PFSK-1 (cell line): ENCODE results near the gene NR5A1. TPM values are rescaled to one million over a fixed set of nuclear protein-coding genes. Genes with fewer than 3 reads are reported as not detected.

Experiments used
- FOXP2 ChIP-seq: optimal IDR thresholded peaks from 2 replicates; pipeline ENCODE3; 2011; ENCODE audit warnings: borderline replicate concordance, control low read depth, inconsistent platforms; ENCODE audit not compliant: insufficient read depth; ENCODE audit errors: extremely low read length, extremely low read depth
- POLR2AphosphoS5 ChIP-seq: IDR thresholded peaks from 2 replicates; pipeline ENCODE4 v1.6.1; 2012; ENCODE audit warnings: low read depth, mild to moderate bottlenecking, control low read depth, low read length, moderate library complexity
- REST ChIP-seq, 2 experiments: IDR thresholded peaks; 2 replicates each; pipeline versions ENCODE4 v1.6.1 to v1.8.0; 2011 to 2012; ENCODE audit warnings: low read depth in 2 of 2, low read length in 2 of 2, control low read depth in 1 of 2, inconsistent platforms in 1 of 2, mild to moderate bottlenecking in 1 of 2, moderate library complexity in 1 of 2; ENCODE audit not compliant: insufficient read depth in 1 of 2
- SIN3A ChIP-seq: IDR thresholded peaks from 2 replicates; pipeline ENCODE4 v1.6.1; 2012; ENCODE audit warnings: mild to moderate bottlenecking, low read length, moderate library complexity, borderline replicate concordance; ENCODE audit not compliant: insufficient read depth
- TAF1 ChIP-seq: IDR thresholded peaks from 2 replicates; pipeline ENCODE4 v1.6.1; 2012; ENCODE audit warnings: low read length, control low read depth, borderline replicate concordance; ENCODE audit not compliant: insufficient read depth
- polyA plus RNA-seq: library from polyadenylated mRNA; unstranded; fragments of >200 nt; gene quantifications from one replicate; pipeline ENCODE4 v1.2.1, GENCODE V29; 2012; ENCODE audit warnings: low read depth, missing spikeins; ENCODE audit not compliant: insufficient read length

NR5A1 gene
- polyA plus RNA-seq: not detected

DNA sequence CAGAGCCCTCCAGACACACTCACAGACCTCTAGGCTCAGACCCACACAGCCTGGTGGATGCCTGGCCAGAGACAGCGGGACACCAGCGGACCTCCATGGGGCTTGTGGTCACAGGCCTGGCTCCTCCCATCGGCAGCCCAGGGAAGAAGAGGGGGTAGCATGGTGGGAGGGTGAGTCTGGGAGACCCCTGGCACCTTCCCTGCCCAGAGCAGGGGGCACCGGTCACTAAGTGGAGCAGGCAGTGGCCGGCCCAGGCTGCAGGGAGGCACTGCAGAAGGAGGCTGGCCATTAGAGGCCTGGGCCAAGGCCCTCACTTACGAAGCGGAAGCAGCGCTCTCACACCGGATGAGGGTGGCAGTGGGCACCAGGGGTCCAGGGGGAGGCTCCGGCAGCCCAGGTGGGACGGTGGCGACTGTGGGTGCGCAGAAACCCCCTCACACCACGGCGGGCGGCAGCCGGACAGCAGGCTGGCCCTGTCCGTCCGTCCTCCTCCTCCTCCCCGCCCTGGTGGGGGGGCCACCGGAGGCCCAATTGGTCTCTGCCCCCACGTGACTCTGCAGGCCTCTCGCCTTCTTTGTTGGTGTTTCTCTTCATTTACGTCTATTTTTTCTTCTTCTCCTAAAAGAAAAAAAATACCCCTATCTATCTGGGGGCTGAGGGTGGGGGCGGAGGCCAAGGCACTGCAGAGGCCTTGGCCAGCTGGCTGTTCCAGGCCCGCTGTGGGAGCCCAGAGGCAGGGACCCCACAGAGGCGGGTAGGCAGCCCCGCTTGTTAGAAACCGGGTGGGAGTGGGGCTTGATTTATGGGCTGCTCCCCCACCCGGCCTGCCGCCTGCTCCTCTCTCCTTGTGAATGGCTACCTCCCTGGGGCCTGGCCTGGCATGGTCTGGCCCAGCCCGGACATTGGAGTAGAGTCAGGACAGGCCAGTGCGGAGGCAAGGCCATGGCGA lies at the start of gene NR5A1:
TSS of gene NR5A1 (minus strand) at position 469 of the 949 bp plus-strand sequence. CDS start 4,004 bp downstream, outside the sequence.
- no peak for TF ChIP-seq POLR2AphosphoS5

DNA sequence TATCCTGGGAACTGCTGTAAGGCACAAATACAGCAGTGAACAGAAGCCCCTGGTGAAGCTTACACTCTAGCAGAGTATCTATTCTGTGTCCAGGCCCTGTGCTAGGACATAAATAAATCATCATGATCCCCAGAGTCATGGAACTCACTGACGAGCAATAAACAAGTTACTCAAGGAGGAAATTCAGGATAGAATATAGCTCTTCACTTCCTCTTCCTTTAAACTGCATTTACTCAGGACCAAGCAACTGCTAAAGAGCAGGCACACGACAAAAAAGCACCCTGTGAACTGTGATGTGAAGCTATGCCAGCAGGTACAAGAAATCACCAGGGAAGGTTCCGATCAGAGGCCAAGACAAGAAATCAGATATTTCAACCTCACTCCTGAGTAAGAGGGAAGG lies 47.8 kb upstream of the NR5A1 start:
- TF ChIP-seq POLR2AphosphoS5 (no peak), FOXP2 (no peak), TAF1 (no peak), SIN3A (no peak), REST (IDR thresholded peaks at IDR 0.05; ENCODE audit: insufficient read depth in 1 of 2, low read depth in 2 of 2, low read length in 2 of 2) (no peak)

- TF ChIP-seq FOXP2: no peak
- no peak for TF ChIP-seq REST (IDR thresholded peaks at IDR 0.05; ENCODE audit: insufficient read depth in 1 of 2, low read depth in 2 of 2, low read length in 2 of 2)
- no peak for TF ChIP-seq POLR2AphosphoS5
- no peak for TF ChIP-seq SIN3A
- TF ChIP-seq TAF1: no peak
Observed at GRCh38 chr9:124553738-124554137, 46.5 kb upstream of the NR5A1 start.

- TF ChIP-seq POLR2AphosphoS5: no peak
- no peak for TF ChIP-seq REST (IDR thresholded peaks at IDR 0.05; ENCODE audit: insufficient read depth in 1 of 2, low read depth in 2 of 2, low read length in 2 of 2)
- TF ChIP-seq SIN3A: no peak
Observed at GRCh38 chr9:124552273-124552605, 45.0 kb upstream of the NR5A1 start.

GRCh38 chr9:124551472-124552272 lies 44.5 kb upstream of the NR5A1 start:
- TF ChIP-seq REST (IDR thresholded peaks at IDR 0.05; ENCODE audit: insufficient read depth in 1 of 2, low read depth in 2 of 2, low read length in 2 of 2) (no peak), FOXP2 (no peak), POLR2AphosphoS5 (no peak), SIN3A (no peak), TAF1 (no peak)
